ENCODE measurements around the gene PPP1R26.

DNA sequence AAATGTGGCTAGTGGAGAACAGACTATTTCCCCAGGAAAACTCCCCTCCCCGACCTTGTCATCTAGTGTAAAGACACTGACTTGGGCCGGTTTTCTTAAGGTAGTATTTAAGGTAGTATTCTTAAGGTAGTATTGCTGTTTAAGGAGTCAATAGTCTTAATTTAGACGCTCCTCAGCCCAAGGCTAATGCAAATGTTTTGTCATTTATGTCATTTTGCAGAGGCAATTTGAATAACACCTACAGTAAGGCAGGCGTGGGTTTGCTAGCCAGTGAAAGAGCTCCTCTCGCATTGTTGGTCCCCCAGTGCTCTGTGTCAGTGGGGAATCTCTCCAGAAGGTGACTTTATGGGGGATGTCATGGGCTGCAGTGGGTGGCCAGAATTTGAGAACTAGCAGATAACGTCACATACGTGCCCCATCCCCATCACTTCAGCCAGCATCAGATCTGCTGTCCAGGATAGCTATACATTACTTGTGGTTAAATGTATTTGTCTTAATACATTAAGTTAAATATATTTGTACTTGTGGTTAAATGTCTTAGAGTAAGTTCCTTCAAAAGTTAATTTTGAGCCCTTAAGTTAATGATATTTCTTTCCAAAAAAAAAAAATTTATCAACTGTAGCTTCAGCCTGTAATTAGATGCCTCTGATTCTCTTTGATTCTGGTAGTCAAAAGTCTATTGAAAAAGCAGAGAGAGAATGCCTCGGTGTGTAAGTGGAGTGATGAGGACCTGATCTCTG is 2.6 kb downstream of the PPP1R26 start:
- no peak for TF ChIP-seq RAD21 (IDR thresholded peaks at IDR 0.05; ENCODE audit: low read length)
- TF ChIP-seq, protein P1, sequence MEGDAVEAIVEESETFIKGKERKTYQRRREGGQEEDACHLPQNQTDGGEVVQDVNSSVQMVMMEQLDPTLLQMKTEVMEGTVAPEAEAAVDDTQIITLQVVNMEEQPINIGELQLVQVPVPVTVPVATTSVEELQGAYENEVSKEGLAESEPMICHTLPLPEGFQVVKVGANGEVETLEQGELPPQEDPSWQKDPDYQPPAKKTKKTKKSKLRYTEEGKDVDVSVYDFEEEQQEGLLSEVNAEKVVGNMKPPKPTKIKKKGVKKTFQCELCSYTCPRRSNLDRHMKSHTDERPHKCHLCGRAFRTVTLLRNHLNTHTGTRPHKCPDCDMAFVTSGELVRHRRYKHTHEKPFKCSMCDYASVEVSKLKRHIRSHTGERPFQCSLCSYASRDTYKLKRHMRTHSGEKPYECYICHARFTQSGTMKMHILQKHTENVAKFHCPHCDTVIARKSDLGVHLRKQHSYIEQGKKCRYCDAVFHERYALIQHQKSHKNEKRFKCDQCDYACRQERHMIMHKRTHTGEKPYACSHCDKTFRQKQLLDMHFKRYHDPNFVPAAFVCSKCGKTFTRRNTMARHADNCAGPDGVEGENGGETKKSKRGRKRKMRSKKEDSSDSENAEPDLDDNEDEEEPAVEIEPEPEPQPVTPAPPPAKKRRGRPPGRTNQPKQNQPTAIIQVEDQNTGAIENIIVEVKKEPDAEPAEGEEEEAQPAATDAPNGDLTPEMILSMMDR (conservative IDR thresholded peaks at IDR 0.05; ENCODE audit: low read depth, low read length): no peak
- TF ChIP-seq POLR2A (IDR thresholded peaks at IDR 0.05; ENCODE audit: low read depth, low read length): no peak
